ENCODE results near the gene CALML4.
A peak's percentile ranks its signal among the peaks of the same experiment; 100 is the strongest.
"Not testable (repeated sequence)": the region's sequence is repeated elsewhere in the genome, so short reads cannot be mapped to it uniquely, and the experiment has no call there.

The CALML4 gene

GRCh38 chr15:68239025-68239424, 33.9 kb upstream of the CALML4 start:
- no peak for TF ChIP-seq CTCF (conservative IDR thresholded peaks at IDR 0.05; ENCODE audit: low read depth)
- POLR2A ChIA-PET (ENCODE audit: low non-redundant PET): no interaction called here
- CTCF ChIA-PET: interaction anchor here (1.4 kb wide), 1 partner anchor 14 kb away, joined by 4 read pairs; no protein-coding TSS in a partner anchor
- no peak overlapping the region for H3K27ac ChIP-seq
- no peak for DNase-seq (ENCODE audit: low spot score)

- POLR2A ChIA-PET (ENCODE audit: low non-redundant PET): no interaction called here
- no peak for TF ChIP-seq CTCF (conservative IDR thresholded peaks at IDR 0.05; ENCODE audit: low read depth)
- CTCF ChIA-PET: no interaction called here
- DNase-seq (ENCODE audit: low spot score): no peak
- H3K27ac ChIP-seq: no peak overlapping the region
Observed at GRCh38 chr15:68235022-68235421, 29.9 kb upstream of the CALML4 start.

GRCh38 chr15:68234520-68234919, 29.4 kb upstream of the CALML4 start:
- POLR2A ChIA-PET (ENCODE audit: low non-redundant PET); CTCF ChIA-PET; H3K27ac ChIP-seq; DNase-seq (ENCODE audit: low spot score): not testable (repeated sequence)

GRCh38 chr15:68234060-68234459, 28.9 kb upstream of the CALML4 start:
- ChIA-PET CTCF (interaction anchor here (0.7 to 1.0 kb wide), 2 partner anchors 10 to 712 kb away, joined by 3 to 6 read pairs; no protein-coding TSS in a partner anchor), POLR2A (ENCODE audit: low non-redundant PET) (no interaction called here)
- H3K27ac ChIP-seq: no peak overlapping the region
- DNase-seq (ENCODE audit: low spot score): no peak
- TF ChIP-seq CTCF (conservative IDR thresholded peaks at IDR 0.05; ENCODE audit: low read depth): no peak

- ChIA-PET CTCF (interaction anchor here (1.0 kb wide), 1 partner anchor 11 kb away, joined by 6 read pairs; no protein-coding TSS in a partner anchor), POLR2A (ENCODE audit: low non-redundant PET) (no interaction called here)
- no peak for DNase-seq (ENCODE audit: low spot score)
- TF ChIP-seq CTCF (conservative IDR thresholded peaks at IDR 0.05; ENCODE audit: low read depth): no peak
- no peak overlapping the region for H3K27ac ChIP-seq
Observed at GRCh38 chr15:68232937-68233336, 27.8 kb upstream of the CALML4 start.

- DNase-seq (ENCODE audit: low spot score): no peak
- no peak overlapping the region for H3K27ac ChIP-seq
- CTCF ChIA-PET: no interaction called here
- POLR2A ChIA-PET (ENCODE audit: low non-redundant PET): no interaction called here
- TF ChIP-seq CTCF (conservative IDR thresholded peaks at IDR 0.05; ENCODE audit: low read depth): no peak
Observed at GRCh38 chr15:68232449-68232848, 27.3 kb upstream of the CALML4 start.

- DNase-seq (ENCODE audit: low spot score): no peak
- POLR2A ChIA-PET (ENCODE audit: low non-redundant PET): interaction anchor here (0.6 kb wide), 1 partner anchor 1561 kb away, joined by 3 read pairs; no protein-coding TSS in a partner anchor
- no peak for TF ChIP-seq CTCF (conservative IDR thresholded peaks at IDR 0.05; ENCODE audit: low read depth)
- H3K27ac ChIP-seq: peak overlapping the region; percentile 8
- CTCF ChIA-PET: interaction anchor here (1.2 kb wide), 1 partner anchor 75 kb away, joined by 3 read pairs; no protein-coding TSS in a partner anchor
Observed at GRCh38 chr15:68231102-68231818, 26.1 kb upstream of the CALML4 start.

Measured in RWPE1 (cell line).